Hepatocyte (in vitro differentiated cells): Measurements from ENCODE around the gene CCDC12.

Source experiments
- EZH2 ChIP-seq: fragments of 200-600 bp; sonication (generic); IDR thresholded peaks from 2 replicates; pipeline ENCODE4 v1.6.1; 2016; ENCODE audit warnings: antibody characterized with exemption, mild to moderate bottlenecking, borderline replicate concordance
- EZH2phosphoT487 ChIP-seq: fragments of 200-600 bp; sonication (generic); IDR thresholded peaks from one replicate; pipeline ENCODE4 v1.6.1; 2018; ENCODE audit warnings: antibody characterized with exemption, mild to moderate bottlenecking, low read depth, moderate library complexity; ENCODE audit not compliant: unreplicated experiment, severe bottlenecking

DNA sequence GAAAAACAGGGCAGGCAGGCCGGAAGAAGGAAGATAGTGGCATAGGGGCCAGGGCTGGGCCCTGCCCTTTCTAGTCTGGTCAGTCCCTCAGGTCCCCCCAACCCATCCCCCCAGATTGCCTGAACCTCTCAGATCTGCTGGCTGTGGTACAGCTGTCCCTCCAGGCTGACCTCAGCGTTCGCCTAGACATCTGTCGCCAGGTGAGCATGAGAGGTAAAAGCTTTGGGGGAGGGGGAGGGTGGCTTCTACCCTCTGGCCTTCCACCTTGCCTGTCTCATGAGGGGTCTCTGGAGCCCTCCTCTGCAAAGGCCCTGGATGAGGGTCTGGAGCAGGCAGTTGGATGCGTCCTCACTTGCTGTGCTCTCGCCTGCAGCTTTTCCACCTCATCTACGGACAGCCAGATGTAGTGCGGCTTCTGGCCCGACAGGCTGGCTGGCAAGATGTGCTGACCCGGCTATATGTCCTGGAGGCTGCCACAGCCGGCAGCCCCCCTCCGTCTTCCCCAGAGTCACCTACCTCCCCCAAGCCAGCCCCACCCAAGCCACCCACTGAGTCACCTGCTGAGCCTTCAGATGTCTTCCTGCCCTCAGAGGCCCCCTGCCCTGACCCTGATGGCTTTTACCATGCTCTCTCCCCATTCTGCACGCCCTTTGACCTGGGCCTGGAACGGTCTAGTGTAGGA, 23.1 kb upstream of the CCDC12 start:
- TF ChIP-seq EZH2 (no peak), EZH2phosphoT487 (no peak)
